Heart left ventricle (tissue), 16 donors: ENCODE data around the gene FAM168B. TPM values are rescaled to one million over a fixed set of nuclear protein-coding genes. Genes with fewer than 3 reads are reported as not detected.

ENCODE experiments used
- ATAC-seq, 4 donors: fragments of 200-7000 bp; cut with Tn5 transposase; one replicate each; pipeline ENCODE4 v1.9.1; 2020 to 2022; ENCODE audit warnings: moderate library complexity in 4 of 4, mild to moderate bottlenecking in 3 of 4, moderate number of reproducible peaks in 1 of 4
- DNase-seq, 5 donors: peaks; one replicate each; pipeline ENCODE4 v3.0.0-alpha.2; 2020
- H3K27ac ChIP-seq, 12 donors: fragments of 200-600 bp; sonication (generic) in 4 of 12; one replicate each; pipeline versions ENCODE4 v1.5.0 to v1.8.0; 2016 to 2022; ENCODE audit warnings: mild to moderate bottlenecking in 2 of 12
- H3K27me3 ChIP-seq, 9 donors: fragments of 200-600 bp; sonication (generic) in 2 of 9; one replicate each; pipeline versions ENCODE4 v1.5.1 to v1.8.0; 2016 to 2022; ENCODE audit warnings: mild to moderate bottlenecking in 3 of 9
- H3K36me3 ChIP-seq, 9 donors: fragments of 200-600 bp; sonication (generic) in 2 of 9; one replicate each; pipeline versions ENCODE4 v1.5.0 to v1.8.0; 2018 to 2022; ENCODE audit warnings: mild to moderate bottlenecking in 2 of 9
- H3K4me1 ChIP-seq, 12 donors: fragments of 200-600 bp; sonication (generic) in 4 of 12; one replicate each; pipeline versions ENCODE4 v1.5.0 to v1.8.0; 2016 to 2022; ENCODE audit warnings: mild to moderate bottlenecking in 3 of 12
- H3K4me3 ChIP-seq, 12 donors: fragments of 200-600 bp; sonication (generic) in 4 of 12; one replicate each; pipeline versions ENCODE4 v1.5.0 to v1.8.0; 2017 to 2022; ENCODE audit warnings: mild to moderate bottlenecking in 9 of 12, moderate library complexity in 4 of 12
- H3K9me3 ChIP-seq, 12 donors: fragments of 200-600 bp; sonication (generic) in 4 of 12; one replicate each; pipeline versions ENCODE4 v1.5.0 to v1.8.0; 2016 to 2022; ENCODE audit warnings: mild to moderate bottlenecking in 1 of 12
- POLR2A ChIP-seq, 2 donors: fragments of 450-650 bp; IDR thresholded peaks; one replicate each; pipeline ENCODE4 v1.6.1; 2017; ENCODE audit warnings: antibody characterized with exemption in 2 of 2, mild to moderate bottlenecking in 2 of 2, moderate library complexity in 2 of 2
- WGBS, 4 donors: extraction: QIAGEN DNeasy Blood & Tissue Kit in 2 of 4; methylation state at CpG; one replicate each; pipeline versions ENCODE4 v1.1.5 to v1.1.7; 2013 to 2018; 5-methylcytosine and 5-hydroxymethylcytosine counted together
- intact Hi-C, 10 donors: fragments of 100-400 bp; cut with DNase I; formaldehyde crosslinking; loops; one replicate each; pipeline versions ENCODE4 v1.11.1 to v1.14.2; 2022
- polyA plus RNA-seq, 2 donors: library from polyadenylated mRNA; stranded (reverse); fragments of 200-250 nt; gene quantifications; one replicate each; pipeline ENCODE4 v1.2.3, GENCODE V29; 2013
- total RNA-seq, 9 donors: library from RNA; depleted of rRNA in 2 of 9; stranded (reverse); fragments of >200 nt in 2 of 9; fragmentation: NEBNext Ultra II Directional in 3 of 9; extraction: Animal tissue kit (Norgen Biotek cat#: 25700) in 3 of 9; gene quantifications; one replicate each; pipeline versions ENCODE4 v1.1.0 to v1.2.4, GENCODE V29; 2016 to 2023
- TF ChIP-seq, protein P1 (sequence below), 12 donors: fragments of 200-600 bp; sonication (generic) in 4 of 12; IDR thresholded peaks; one replicate each; pipeline versions ENCODE4 v1.5.0 to v1.8.0; 2018 to 2022; ENCODE audit warnings: antibody characterized with exemption in 12 of 12, mild to moderate bottlenecking in 5 of 12
- donor health status: ischemic (EF 13 %, LVEDD 7.1; RV severe dilation, severe dysfunction).
- donor health status: healthy with polysubstance abuse.
- donor health status: DM: no; HTN: yes; CAD: no.
- donor health status: DM: no; HTN: no; CAD: no.
- donor health status: ischemic (EF 25% LVEDD 6.9; RV normal size, moderate dysfunction).
- donor health status: ischemic (EF 25% LVEDD 5.7; RV mildly dilated, moderate dysfunction).
- donor health status: healthy.
- donor health status: DM: yes; HTN: yes; CAD: no.
- donor health status: ischemic (EF 35%, LVEDD 5.7; RV mildly dilated, moderate dysfunction).
- donor health status: nonischemic (EF 11% LVEDD 7.7; RV severe dilation, severe dysfunction).
- donor health status: DM: yes; HTN: yes; CAD: no.
- donor health status: PGD.
- donor health status: ischemic (EF 29% LVEDD 5.4; RV normal size, mild dysfunction).
- donor health status: nonischemic (EF 23%, LVEDD 6.1; RV moderate dilation, normal function).

Gene FAM168B
- total and polyA plus RNA-seq, 11 donors: 23.0 to 174 (median 86.9) TPM

GRCh38 chr2:131036696-131037397, 56.4 kb downstream of the FAM168B start:
- no peaks in the 10 kb centered on the region for H3K9me3 ChIP-seq
- peaks cover 0 to 32% (median 4%) of the 10 kb centered on the region in 12 donors for H3K4me1 ChIP-seq
- no peaks in the 10 kb centered on the region for H3K36me3 ChIP-seq
- WGBS, 4 donors: 85 to 91% (median 87%) methylated on average over 9 to 11 of the region's 11 CpGs
- no peak for ATAC-seq
- no peak overlapping the region for H3K4me3 ChIP-seq
- intact Hi-C loops: no loop called here
- DNase-seq: no peak
- H3K27me3 ChIP-seq: peaks cover 0 to 48% (median 10%) of the 10 kb centered on the region in 9 donors
- no peak for TF ChIP-seq POLR2A (IDR thresholded peaks at IDR 0.05)
- TF ChIP-seq, protein P1, sequence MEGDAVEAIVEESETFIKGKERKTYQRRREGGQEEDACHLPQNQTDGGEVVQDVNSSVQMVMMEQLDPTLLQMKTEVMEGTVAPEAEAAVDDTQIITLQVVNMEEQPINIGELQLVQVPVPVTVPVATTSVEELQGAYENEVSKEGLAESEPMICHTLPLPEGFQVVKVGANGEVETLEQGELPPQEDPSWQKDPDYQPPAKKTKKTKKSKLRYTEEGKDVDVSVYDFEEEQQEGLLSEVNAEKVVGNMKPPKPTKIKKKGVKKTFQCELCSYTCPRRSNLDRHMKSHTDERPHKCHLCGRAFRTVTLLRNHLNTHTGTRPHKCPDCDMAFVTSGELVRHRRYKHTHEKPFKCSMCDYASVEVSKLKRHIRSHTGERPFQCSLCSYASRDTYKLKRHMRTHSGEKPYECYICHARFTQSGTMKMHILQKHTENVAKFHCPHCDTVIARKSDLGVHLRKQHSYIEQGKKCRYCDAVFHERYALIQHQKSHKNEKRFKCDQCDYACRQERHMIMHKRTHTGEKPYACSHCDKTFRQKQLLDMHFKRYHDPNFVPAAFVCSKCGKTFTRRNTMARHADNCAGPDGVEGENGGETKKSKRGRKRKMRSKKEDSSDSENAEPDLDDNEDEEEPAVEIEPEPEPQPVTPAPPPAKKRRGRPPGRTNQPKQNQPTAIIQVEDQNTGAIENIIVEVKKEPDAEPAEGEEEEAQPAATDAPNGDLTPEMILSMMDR (IDR thresholded peaks at IDR 0.05): no peak
- H3K27ac ChIP-seq: no peak overlapping the region

DNA sequence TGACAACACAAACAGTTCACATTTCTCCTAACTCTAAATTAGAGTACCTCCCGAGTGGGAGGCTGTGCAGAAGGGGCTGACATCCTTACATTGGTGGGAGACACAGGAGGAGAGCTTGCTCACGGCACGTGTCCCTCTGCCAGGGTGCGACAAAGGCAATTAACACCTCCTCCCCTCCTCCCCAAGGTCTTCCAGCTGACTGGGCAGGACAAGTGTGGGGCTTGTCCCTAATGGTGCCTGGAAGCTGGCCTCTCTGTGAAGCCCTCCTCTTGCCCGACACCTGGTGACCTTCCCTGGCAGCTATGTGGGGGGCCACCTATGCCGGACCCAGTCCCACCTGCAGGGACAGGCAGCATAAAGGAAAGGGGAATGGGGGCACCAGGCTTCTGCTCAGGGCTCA, 57.0 kb downstream of the FAM168B start:
- no peaks in the 10 kb centered on the region for H3K9me3 ChIP-seq
- WGBS, 4 donors: 54 to 67% (median 58%) methylated on average over 6 of the region's 6 CpGs
- intact Hi-C loops: no loop called here

GRCh38 chr2:131035826-131036231, 57.4 kb downstream of the FAM168B start:
- DNase-seq (peak in 1 of 5 donors; percentile 12), ATAC-seq (no peak)
- 59 to 85% (median 72%) methylated on average over 7 to 10 of the region's 10 CpGs for whole genome bisulfite sequencing, 4 donors
- Histone ChIP-seq H3K9me3 (no peaks in the 10 kb centered on the region), H3K27me3 (peaks cover 0 to 44% (median 10%) of the 10 kb centered on the region in 9 donors), H3K27ac (peak overlapping the region in 1 of 12 donors; percentile 30), H3K4me3 (peak overlapping the region in 2 of 12 donors; percentile 49 to 54), H3K36me3 (no peaks in the 10 kb centered on the region), H3K4me1 (peaks cover 0 to 27% (median 4%) of the 10 kb centered on the region in 12 donors)
- intact Hi-C loops: no loop called here
- no peak for TF ChIP-seq POLR2A (IDR thresholded peaks at IDR 0.05)
- TF ChIP-seq, protein P1 (IDR thresholded peaks at IDR 0.05): no peak

More for the DNA sequence above, 57.0 kb downstream of the FAM168B start:
- H3K4me3 ChIP-seq: no peak overlapping the region
- H3K36me3 ChIP-seq: no peaks in the 10 kb centered on the region
- peaks cover 0 to 32% (median 4%) of the 10 kb centered on the region in 12 donors for H3K4me1 ChIP-seq
- ATAC-seq: no peak
- H3K27me3 ChIP-seq: peaks cover 0 to 48% (median 10%) of the 10 kb centered on the region in 9 donors
- TF ChIP-seq, protein P1 (IDR thresholded peaks at IDR 0.05): no peak
- TF ChIP-seq POLR2A (IDR thresholded peaks at IDR 0.05): no peak
- DNase-seq: peak in 1 of 5 donors; percentile 14
- no peak overlapping the region for H3K27ac ChIP-seq

- TF ChIP-seq, protein P1 (IDR thresholded peaks at IDR 0.05): no peak
- no peak for TF ChIP-seq POLR2A (IDR thresholded peaks at IDR 0.05)
- Histone ChIP-seq H3K27me3 (peaks cover 0 to 39% (median 8%) of the 10 kb centered on the region in 9 donors), H3K4me3 (peak overlapping the region in 10 of 12 donors; percentile 18 to 54 (median 38)), H3K4me1 (peaks cover 0 to 22% (median 2%) of the 10 kb centered on the region in 12 donors), H3K9me3 (no peaks in the 10 kb centered on the region), H3K27ac (peak overlapping the region in 1 of 12 donors; percentile 30), H3K36me3 (no peaks in the 10 kb centered on the region)
- DNase-seq: peak in 1 of 5 donors; percentile 18
- no peak for ATAC-seq
- WGBS, 4 donors: 3 to 11% (median 8%) methylated on average over 22 to 65 of the region's 65 CpGs
- intact Hi-C loops: no loop called here
Observed at GRCh38 chr2:131035112-131035825, 58.0 kb downstream of the FAM168B start.
